Keratinocyte (primary cell): ENCODE results near the gene BEND3.

ENCODE experiments used
- EZH2 ChIP-seq: IDR thresholded peaks from one replicate; pipeline ENCODE4 v1.6.1; 2012; ENCODE audit warnings: inconsistent platforms, mild to moderate bottlenecking, low read length, moderate library complexity
- TF ChIP-seq, protein P1 (sequence below), 3 experiments: IDR thresholded peaks in 1 of 3; conservative IDR thresholded peaks in 1 of 3; optimal IDR thresholded peaks in 1 of 3; 2 replicates in 2 of 3; 3 replicates in 1 of 3; pipeline versions ENCODE3 to v1.5.1; 2011; ENCODE audit warnings: low read length in 3 of 3, mild to moderate bottlenecking in 3 of 3, moderate library complexity in 2 of 3, control low read depth in 1 of 3, inconsistent platforms in 1 of 3; ENCODE audit not compliant: insufficient read depth in 2 of 3; ENCODE audit errors: extremely low read depth in 1 of 3

DNA sequence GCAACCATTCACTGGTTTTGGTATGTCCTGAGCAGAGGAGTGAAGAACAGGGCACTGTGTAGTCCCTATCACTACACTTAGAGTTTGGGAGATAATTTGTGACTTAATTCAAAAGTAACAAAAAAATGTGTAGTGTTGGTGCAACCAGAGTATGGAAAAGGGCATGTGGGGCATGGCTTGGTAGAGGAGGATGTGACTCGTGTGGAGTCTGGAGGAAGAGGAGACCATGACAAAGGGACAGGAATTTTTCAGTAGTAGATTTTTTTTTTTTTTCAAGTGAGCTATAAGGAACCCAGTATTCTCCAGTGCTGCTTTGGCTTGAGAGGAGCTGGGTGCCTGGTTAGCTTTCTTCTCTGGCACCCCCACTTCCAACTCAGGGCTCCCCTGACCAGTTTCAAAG is 82.2 kb downstream of the BEND3 start:
- TF ChIP-seq, protein P1, sequence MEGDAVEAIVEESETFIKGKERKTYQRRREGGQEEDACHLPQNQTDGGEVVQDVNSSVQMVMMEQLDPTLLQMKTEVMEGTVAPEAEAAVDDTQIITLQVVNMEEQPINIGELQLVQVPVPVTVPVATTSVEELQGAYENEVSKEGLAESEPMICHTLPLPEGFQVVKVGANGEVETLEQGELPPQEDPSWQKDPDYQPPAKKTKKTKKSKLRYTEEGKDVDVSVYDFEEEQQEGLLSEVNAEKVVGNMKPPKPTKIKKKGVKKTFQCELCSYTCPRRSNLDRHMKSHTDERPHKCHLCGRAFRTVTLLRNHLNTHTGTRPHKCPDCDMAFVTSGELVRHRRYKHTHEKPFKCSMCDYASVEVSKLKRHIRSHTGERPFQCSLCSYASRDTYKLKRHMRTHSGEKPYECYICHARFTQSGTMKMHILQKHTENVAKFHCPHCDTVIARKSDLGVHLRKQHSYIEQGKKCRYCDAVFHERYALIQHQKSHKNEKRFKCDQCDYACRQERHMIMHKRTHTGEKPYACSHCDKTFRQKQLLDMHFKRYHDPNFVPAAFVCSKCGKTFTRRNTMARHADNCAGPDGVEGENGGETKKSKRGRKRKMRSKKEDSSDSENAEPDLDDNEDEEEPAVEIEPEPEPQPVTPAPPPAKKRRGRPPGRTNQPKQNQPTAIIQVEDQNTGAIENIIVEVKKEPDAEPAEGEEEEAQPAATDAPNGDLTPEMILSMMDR (optimal IDR thresholded peaks at IDR 0.05 in 1 of 3, IDR thresholded peaks at IDR 0.05 in 1 of 3, conservative IDR thresholded peaks at IDR 0.05 in 1 of 3; ENCODE audit: extremely low read depth in 1 of 3, insufficient read depth in 2 of 3, low read length in 3 of 3): no peak
- no peak for TF ChIP-seq EZH2
